ENCODE measurements around the gene EFCAB9. TPM values are rescaled to one million over a fixed set of nuclear protein-coding genes. Genes with fewer than 3 reads are reported as not detected.

The EFCAB9 gene
- total and polyA plus RNA-seq, 2 of the 8 experiments (the other 6 are each of a cell fraction or from before 2014, with no cell fraction given): not detected

DNA sequence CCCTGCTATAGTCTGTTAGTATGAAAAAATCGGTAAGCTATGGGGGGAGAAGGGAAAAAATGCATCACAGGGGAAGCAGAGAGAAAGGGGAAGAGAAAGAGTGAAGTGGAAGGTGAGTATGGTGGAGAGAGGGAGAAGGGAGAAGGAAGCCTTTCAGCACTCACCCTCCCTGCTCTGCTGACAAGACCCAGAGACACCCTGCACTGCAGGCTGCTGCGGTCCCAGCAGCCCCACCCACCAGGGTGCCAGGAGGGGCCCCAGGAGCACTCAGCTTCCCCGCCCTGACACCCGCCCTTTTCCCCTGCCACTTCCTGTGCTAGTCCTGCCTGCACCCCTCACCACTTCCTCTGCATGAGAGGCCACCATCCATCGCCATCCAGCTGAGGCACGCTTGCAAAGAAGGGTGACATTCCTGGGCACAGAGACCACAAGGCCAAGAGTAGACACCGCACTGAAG is 18.7 kb upstream of the EFCAB9 start:
- H3K9me3 ChIP-seq (ENCODE audit: insufficient read depth in 2 of 2, low read depth in 1 of 2, low read length in 1 of 2): no peaks in the 10 kb centered on the region
- H3K4me2 ChIP-seq (ENCODE audit: insufficient read depth in 1 of 2, low read depth in 2 of 2, low read length in 2 of 2): 0 out of 4 replicates have a peak overlapping the region, but pooled peaks of 1 of the 2 experiments have one; percentile 61
- H3K23me2 ChIP-seq (ENCODE audit: low read depth, low read length): no peaks in the 10 kb centered on the region
- ChIA-PET POLR2A (ENCODE audit: partially characterized antibody) (interaction anchor here (1.1 to 4.1 kb wide), 2 partner anchors 12 to 110 kb away, joined by 4 to 27 read pairs; partner anchors contain the start of gene STK10), CTCF (ENCODE audit: partially characterized antibody) (interaction anchor here (1.0 to 6.3 kb wide), 8 partner anchors 9 to 69 kb away, joined by 3 to 42 read pairs (median 4); partner anchors contain the start of gene STK10)
- H3K23ac ChIP-seq (ENCODE audit: insufficient read length): no peak overlapping the region
- H4K8ac ChIP-seq (ENCODE audit: extremely low read depth, insufficient read depth, low read length): no peak overlapping the region
- no peak overlapping the region for H3K14ac ChIP-seq (ENCODE audit: insufficient read length)
- no peak overlapping the region for H3K9ac ChIP-seq (replicated peaks in 1 of 4; ENCODE audit: extremely low read depth in 1 of 4, low read depth in 3 of 4, low read length in 3 of 4)
- 74% methylated on average over 7 of the region's 7 CpGs; no CpG with 5 or more reads in 1 of the 2 experiments for WGBS, 2 experiments (ENCODE audit: extremely low coverage in 1 of 2, insufficient coverage in 1 of 2, insufficient read length in 1 of 2, insufficient replicate concordance in 2 of 2, low coverage in 1 of 2, low lambda C conversion rate in 2 of 2, missing lambda C conversion rate in 1 of 2)
- no peaks in the 10 kb centered on the region for H3K27me3 ChIP-seq (replicated peaks in 1 of 4; ENCODE audit: control insufficient read depth in 3 of 4, extremely low read depth in 1 of 4, insufficient read depth in 3 of 4, low read length in 3 of 4)
- no peak overlapping the region for H2BK120ac ChIP-seq (replicated peaks; ENCODE audit: low read depth, low read length)
- no peaks in the 10 kb centered on the region; the same call in 1 of the 2 replicates for H3K79me1 ChIP-seq (ENCODE audit: low read depth, low read length)
- no peak overlapping the region for H4K91ac ChIP-seq (replicated peaks; ENCODE audit: insufficient read length, low read length)
- FAIRE-seq (no peak), DNase-seq (ENCODE audit: low read depth in 1 of 2, low spot score in 2 of 2) (no peak)
- H3K4ac ChIP-seq (replicated peaks; ENCODE audit: insufficient read length, low read depth, low read length): no peak overlapping the region
- peaks cover 0 to 2% of the 10 kb centered on the region in 2 experiments for H4K20me1 ChIP-seq (replicated peaks in 1 of 2; ENCODE audit: control insufficient read depth in 1 of 2, insufficient read depth in 2 of 2, low read length in 2 of 2)
- peaks cover 0 to 22% (median 7%) of the 10 kb centered on the region in 4 experiments; a peak in 4 of 7 replicates for H3K4me1 ChIP-seq (replicated peaks in 1 of 4; ENCODE audit: control insufficient read depth in 3 of 4, insufficient read depth in 4 of 4, low read length in 3 of 4)
- no peak overlapping the region for H3K18ac ChIP-seq (ENCODE audit: extremely low read depth, low read length)
- H2BK5ac ChIP-seq (ENCODE audit: low read depth, low read length): peak overlapping the region; percentile 60; the same call in 1 of the 2 replicates
- H3K27ac ChIP-seq (ENCODE audit: low read depth, low read length): no peak overlapping the region
- H2BK15ac ChIP-seq (ENCODE audit: low read length): 0 out of 2 replicates have a peak overlapping the region, but pooled peaks have one; percentile 63
- 0 out of 2 replicates have a peak overlapping the region, but pooled peaks have one; percentile 89 for H2BK12ac ChIP-seq (ENCODE audit: low read depth, low read length)
- no peak overlapping the region for H4K5ac ChIP-seq (ENCODE audit: insufficient read length, low read depth, low read length)
- peak overlapping the region; percentile 8; the same call in 1 of the 2 replicates for H2AK5ac ChIP-seq (ENCODE audit: low read depth, low read length)
- no peaks in the 10 kb centered on the region for H3K36me3 ChIP-seq (ENCODE audit: control insufficient read depth in 2 of 4, insufficient read depth in 4 of 4, low read length in 3 of 4)
- H3K56ac ChIP-seq (replicated peaks; ENCODE audit: insufficient read length, low read depth, low read length): no peak overlapping the region
- no peak overlapping the region for H2AFZ ChIP-seq (ENCODE audit: low read length)
- H3K79me2 ChIP-seq (ENCODE audit: control insufficient read depth in 1 of 2, insufficient read depth in 2 of 2, low read length in 2 of 2): no peaks in the 10 kb centered on the region
- no peak overlapping the region for H2BK20ac ChIP-seq (ENCODE audit: low read length)
- no peak overlapping the region for H3K4me3 ChIP-seq (ENCODE audit: extremely low read depth in 1 of 4, insufficient read depth in 2 of 4, low read depth in 3 of 4, low read length in 4 of 4)
- TF ChIP-seq RNF2 (IDR thresholded peaks at IDR 0.05; ENCODE audit: borderline replicate concordance, low read depth, low read length, missing control alignments, poor library complexity, severe bottlenecking) (no peak), KDM1A (IDR thresholded peaks at IDR 0.05; ENCODE audit: borderline replicate concordance, low read length) (no peak)

Measured in H1 (cell line).